Omental fat pad (tissue), 4 donors: ENCODE measurements around the gene SUMF1. TPM values are rescaled to one million over a fixed set of nuclear protein-coding genes. Genes with fewer than 3 reads are reported as not detected.

Experiments
- ATAC-seq: fragments of 150-250 bp; one replicate; pipeline ENCODE4 v1.9.1; 2016; ENCODE audit warnings: mild to moderate bottlenecking, moderate library complexity; ENCODE audit not compliant: low FRiP score
- DNase-seq: peaks from one replicate; pipeline ENCODE4 v3.0.0-alpha.2; 2019; ENCODE audit warnings: low spot score
- total RNA-seq, 4 donors: library from RNA; depleted of rRNA; stranded (reverse); fragments of >200 nt; gene quantifications; one replicate each; pipeline ENCODE4 v1.1.0, GENCODE V29; 2016
- TF ChIP-seq, protein P1 (sequence below), 3 donors: fragments of 450-650 bp; IDR thresholded peaks; one replicate each; pipeline ENCODE4 v1.5.1; 2016 to 2017; ENCODE audit warnings: antibody characterized with exemption in 3 of 3, mild to moderate bottlenecking in 3 of 3, moderate library complexity in 2 of 3

The SUMF1 gene
- total RNA-seq, 4 donors from 2014 or later = 44.9 to 61.1 (median 53.8) TPM

DNA sequence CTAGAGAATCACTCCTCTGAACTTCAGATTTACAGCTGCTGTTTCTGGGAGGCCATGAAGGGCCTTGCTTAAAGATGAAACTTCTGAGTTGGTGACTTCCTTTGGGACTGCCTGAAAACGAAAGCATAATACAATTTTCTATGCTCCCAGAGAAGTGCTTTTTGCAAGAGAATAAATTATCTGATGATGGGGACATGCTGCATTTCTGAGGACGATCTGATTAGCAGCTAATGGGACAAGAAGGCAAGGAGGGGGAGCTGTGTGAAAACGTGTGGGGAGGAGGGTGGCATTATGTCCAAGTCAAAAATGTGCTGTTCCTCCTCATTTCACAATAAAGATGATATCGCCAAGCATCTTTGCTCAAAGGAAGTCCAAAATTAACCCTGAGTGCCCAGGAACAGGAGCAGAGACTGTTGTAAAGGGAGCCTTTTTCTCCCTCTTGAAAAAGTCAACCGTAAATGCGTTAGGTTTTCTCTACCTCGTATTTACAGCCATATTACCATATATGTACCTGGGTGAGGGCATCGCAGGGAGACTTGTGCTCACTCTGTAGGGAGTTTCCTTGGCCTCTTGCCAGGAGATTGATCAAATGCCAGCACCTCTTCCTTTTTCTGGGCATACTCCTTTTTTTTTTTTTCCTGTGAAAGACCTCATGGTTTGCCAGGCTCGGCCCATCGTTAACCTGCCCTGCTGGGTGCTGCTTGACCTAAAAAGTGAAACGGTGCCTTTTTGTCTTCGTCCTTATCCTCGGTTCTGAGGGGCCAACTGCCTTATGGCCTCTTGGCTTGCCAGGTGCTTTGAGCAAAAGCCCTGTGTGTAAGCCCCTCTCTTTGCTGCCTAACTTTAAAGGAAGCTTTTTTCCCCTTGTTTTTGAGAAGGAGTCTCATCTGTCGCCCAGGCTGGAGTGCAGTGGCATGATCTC, 37.5 kb upstream of the SUMF1 start:
- no peak for DNase-seq
- TF ChIP-seq, protein P1, sequence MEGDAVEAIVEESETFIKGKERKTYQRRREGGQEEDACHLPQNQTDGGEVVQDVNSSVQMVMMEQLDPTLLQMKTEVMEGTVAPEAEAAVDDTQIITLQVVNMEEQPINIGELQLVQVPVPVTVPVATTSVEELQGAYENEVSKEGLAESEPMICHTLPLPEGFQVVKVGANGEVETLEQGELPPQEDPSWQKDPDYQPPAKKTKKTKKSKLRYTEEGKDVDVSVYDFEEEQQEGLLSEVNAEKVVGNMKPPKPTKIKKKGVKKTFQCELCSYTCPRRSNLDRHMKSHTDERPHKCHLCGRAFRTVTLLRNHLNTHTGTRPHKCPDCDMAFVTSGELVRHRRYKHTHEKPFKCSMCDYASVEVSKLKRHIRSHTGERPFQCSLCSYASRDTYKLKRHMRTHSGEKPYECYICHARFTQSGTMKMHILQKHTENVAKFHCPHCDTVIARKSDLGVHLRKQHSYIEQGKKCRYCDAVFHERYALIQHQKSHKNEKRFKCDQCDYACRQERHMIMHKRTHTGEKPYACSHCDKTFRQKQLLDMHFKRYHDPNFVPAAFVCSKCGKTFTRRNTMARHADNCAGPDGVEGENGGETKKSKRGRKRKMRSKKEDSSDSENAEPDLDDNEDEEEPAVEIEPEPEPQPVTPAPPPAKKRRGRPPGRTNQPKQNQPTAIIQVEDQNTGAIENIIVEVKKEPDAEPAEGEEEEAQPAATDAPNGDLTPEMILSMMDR (IDR thresholded peaks at IDR 0.05) = no peak
- ATAC-seq = no peak

DNA sequence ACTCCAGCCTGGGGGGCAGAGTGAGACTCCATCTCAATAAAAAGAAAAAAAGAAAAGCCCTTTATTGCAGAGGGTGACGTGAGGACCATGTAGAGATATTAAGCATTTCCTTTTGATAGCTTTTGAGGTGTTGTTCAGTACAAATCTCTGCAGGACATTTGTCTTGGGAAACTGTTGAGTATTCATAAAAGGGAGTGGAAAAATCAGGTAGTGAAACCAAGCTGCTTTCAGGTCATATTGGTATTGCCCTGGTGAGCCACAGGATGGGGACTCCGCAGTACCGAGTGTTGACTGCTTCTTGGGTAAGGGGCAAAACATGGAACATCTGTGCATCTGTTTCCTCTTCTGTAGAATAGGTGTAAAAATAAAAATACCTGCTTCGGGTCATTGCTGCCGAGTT, 36.0 kb upstream of the SUMF1 start:
- no peak for ATAC-seq
- TF ChIP-seq, protein P1 (IDR thresholded peaks at IDR 0.05) = no peak
- no peak for DNase-seq

DNA sequence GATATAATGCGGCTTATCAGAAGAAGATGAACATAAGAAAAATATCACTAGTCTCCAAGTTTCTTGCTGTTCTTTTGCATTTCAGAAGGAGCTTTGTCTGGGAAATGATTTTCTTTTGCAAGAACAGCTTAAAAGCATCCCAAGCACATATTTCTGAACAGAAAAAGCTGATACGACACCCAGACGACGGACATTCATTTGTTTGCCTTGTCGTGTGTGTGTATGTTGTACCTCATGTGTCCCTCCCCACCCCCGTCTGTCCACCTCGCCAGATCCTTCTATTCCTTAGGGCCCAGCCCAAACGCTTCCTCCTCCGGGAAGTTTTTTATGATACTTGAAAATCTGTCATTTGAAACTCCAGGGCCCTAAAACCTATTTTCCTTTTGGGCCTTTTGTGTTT, 34.9 kb upstream of the SUMF1 start:
- DNase-seq (no peak), ATAC-seq (no peak)
- TF ChIP-seq, protein P1 (IDR thresholded peaks at IDR 0.05) = no peak

DNA sequence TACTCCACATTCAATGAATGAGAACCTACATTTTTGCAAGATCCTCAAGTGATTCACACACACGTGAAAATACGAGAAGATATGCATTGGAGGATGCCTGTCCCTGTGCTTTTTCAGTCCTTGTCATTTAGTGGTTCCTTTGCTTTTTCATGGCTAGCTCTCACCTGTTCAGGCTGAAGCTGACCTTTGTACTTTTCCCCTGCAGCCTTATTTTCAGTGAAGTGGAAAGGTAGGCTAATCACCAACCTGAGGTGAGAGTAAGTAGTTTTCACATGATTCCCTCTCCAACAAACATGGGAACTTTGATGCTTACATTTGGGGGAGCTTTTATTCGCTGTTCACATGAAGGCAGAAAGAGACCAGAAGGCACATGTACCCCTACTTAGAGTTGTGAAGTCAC, 34.4 kb upstream of the SUMF1 start:
- no peak for DNase-seq
- TF ChIP-seq, protein P1 (IDR thresholded peaks at IDR 0.05) = no peak
- no peak for ATAC-seq

DNA sequence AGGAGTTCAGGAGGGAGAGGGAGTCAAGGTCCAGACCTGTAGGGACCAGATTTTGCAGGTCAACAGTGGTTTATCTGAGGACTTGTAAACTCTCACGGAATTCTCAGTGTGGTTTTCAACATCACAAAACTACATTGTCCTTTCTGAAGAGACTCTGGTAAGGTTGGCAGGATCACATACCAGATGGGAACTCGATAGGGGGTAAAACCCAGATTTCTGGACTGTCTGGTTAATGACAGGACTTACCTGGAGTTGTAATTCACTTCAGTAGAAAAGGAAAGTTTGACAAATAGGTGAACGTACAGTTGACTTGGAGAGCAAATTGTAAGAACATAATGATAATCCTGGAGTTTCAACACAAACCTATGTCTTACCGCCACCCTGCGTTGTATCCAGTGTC, 31.4 kb upstream of the SUMF1 start:
- DNase-seq = no peak
- TF ChIP-seq, protein P1 (IDR thresholded peaks at IDR 0.05) = no peak
- ATAC-seq = no peak

DNA sequence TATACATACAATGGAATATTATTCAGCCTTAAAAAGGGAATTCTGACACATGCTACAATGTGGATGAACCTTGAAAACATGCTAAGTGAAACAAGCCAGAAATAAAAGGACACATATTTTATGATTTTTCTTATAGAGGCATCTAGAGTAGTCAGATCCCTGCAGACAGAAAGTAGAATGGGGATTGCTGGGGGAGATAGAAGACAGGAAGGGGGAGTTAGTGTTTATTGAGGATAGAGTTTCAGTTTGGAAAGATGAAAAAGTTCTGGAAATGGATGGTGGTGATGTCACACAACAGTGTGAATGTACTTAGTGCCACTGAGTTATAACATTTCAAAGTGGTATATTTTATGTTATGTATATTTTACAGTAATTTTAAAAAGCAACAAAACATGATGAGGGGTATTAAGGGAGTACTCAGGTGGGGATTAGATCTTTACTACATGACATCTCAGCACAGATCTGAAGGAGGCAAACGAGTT, 30.8 kb upstream of the SUMF1 start:
- TF ChIP-seq, protein P1 (IDR thresholded peaks at IDR 0.05) = no peak
- DNase-seq (no peak), ATAC-seq (no peak)
